Measurements from ENCODE around the gene MAP6.

The MAP6 gene

GRCh38 chr11:75667255-75667830 is 1.5 kb downstream of the MAP6 start:
- H3K4me3 ChIP-seq (ENCODE audit: insufficient read depth, low read depth, low read length) = peak overlapping the region; percentile 56
- H3K4me1 ChIP-seq (ENCODE audit: control insufficient read depth, insufficient read depth, low read length) = peaks cover 27% of the 10 kb centered on the region
- H3K36me3 ChIP-seq (ENCODE audit: control insufficient read depth, insufficient read depth, low read length) = no peaks in the 10 kb centered on the region
- no peak overlapping the region for H3K27ac ChIP-seq (ENCODE audit: insufficient read depth, low read depth, low read length, poor library complexity, severe bottlenecking)
- no peaks in the 10 kb centered on the region for H3K9me3 ChIP-seq (ENCODE audit: control insufficient read depth, low read length)
- 1% methylated on average over 63 of the region's 63 CpGs for WGBS, 2 experiments
- H3K27me3 ChIP-seq (ENCODE audit: control insufficient read depth, insufficient read depth, low read length, poor library complexity, severe bottlenecking) = peaks cover 73% of the 10 kb centered on the region

GRCh38 chr11:75665990-75666389 is 2.8 kb downstream of the MAP6 start:
- peaks cover 27% of the 10 kb centered on the region for H3K4me1 ChIP-seq (ENCODE audit: control insufficient read depth, insufficient read depth, low read length)
- no peak overlapping the region for H3K4me3 ChIP-seq (ENCODE audit: insufficient read depth, low read depth, low read length)
- H3K9me3 ChIP-seq (ENCODE audit: control insufficient read depth, low read length) = no peaks in the 10 kb centered on the region
- no peaks in the 10 kb centered on the region for H3K36me3 ChIP-seq (ENCODE audit: control insufficient read depth, insufficient read depth, low read length)
- 93 to 96% methylated on average over 3 of the region's 3 CpGs for WGBS, 2 experiments
- no peak overlapping the region for H3K27ac ChIP-seq (ENCODE audit: insufficient read depth, low read depth, low read length, poor library complexity, severe bottlenecking)
- peaks cover 61% of the 10 kb centered on the region for H3K27me3 ChIP-seq (ENCODE audit: control insufficient read depth, insufficient read depth, low read length, poor library complexity, severe bottlenecking)

- H3K27ac ChIP-seq (ENCODE audit: insufficient read depth, low read depth, low read length, poor library complexity, severe bottlenecking) = no peak overlapping the region
- peaks cover 27% of the 10 kb centered on the region for H3K4me1 ChIP-seq (ENCODE audit: control insufficient read depth, insufficient read depth, low read length)
- WGBS, 2 experiments = 95% methylated on average over 2 to 3 of the region's 3 CpGs
- H3K4me3 ChIP-seq (ENCODE audit: insufficient read depth, low read depth, low read length) = no peak overlapping the region
- no peaks in the 10 kb centered on the region for H3K36me3 ChIP-seq (ENCODE audit: control insufficient read depth, insufficient read depth, low read length)
- H3K9me3 ChIP-seq (ENCODE audit: control insufficient read depth, low read length) = no peaks in the 10 kb centered on the region
- H3K27me3 ChIP-seq (ENCODE audit: control insufficient read depth, insufficient read depth, low read length, poor library complexity, severe bottlenecking) = peaks cover 52% of the 10 kb centered on the region
Observed at GRCh38 chr11:75665126-75665525, 3.7 kb downstream of the MAP6 start.

- H3K27ac ChIP-seq (ENCODE audit: insufficient read depth, low read depth, low read length, poor library complexity, severe bottlenecking) = no peak overlapping the region
- peaks cover 27% of the 10 kb centered on the region for H3K4me1 ChIP-seq (ENCODE audit: control insufficient read depth, insufficient read depth, low read length)
- no peaks in the 10 kb centered on the region for H3K9me3 ChIP-seq (ENCODE audit: control insufficient read depth, low read length)
- H3K4me3 ChIP-seq (ENCODE audit: insufficient read depth, low read depth, low read length) = no peak overlapping the region
- H3K36me3 ChIP-seq (ENCODE audit: control insufficient read depth, insufficient read depth, low read length) = no peaks in the 10 kb centered on the region
- WGBS, 2 experiments = 57 to 81% methylated on average over 1 of the region's 1 CpG
- peaks cover 45% of the 10 kb centered on the region for H3K27me3 ChIP-seq (ENCODE audit: control insufficient read depth, insufficient read depth, low read length, poor library complexity, severe bottlenecking)
Observed at GRCh38 chr11:75664389-75664788, 4.4 kb downstream of the MAP6 start.

- H3K27ac ChIP-seq (ENCODE audit: insufficient read depth, low read depth, low read length, poor library complexity, severe bottlenecking) = no peak overlapping the region
- WGBS, 2 experiments = 0% methylated on average over 1 of the region's 1 CpG
- peaks cover 39% of the 10 kb centered on the region for H3K27me3 ChIP-seq (ENCODE audit: control insufficient read depth, insufficient read depth, low read length, poor library complexity, severe bottlenecking)
- H3K36me3 ChIP-seq (ENCODE audit: control insufficient read depth, insufficient read depth, low read length) = no peaks in the 10 kb centered on the region
- peaks cover 27% of the 10 kb centered on the region for H3K4me1 ChIP-seq (ENCODE audit: control insufficient read depth, insufficient read depth, low read length)
- no peaks in the 10 kb centered on the region for H3K9me3 ChIP-seq (ENCODE audit: control insufficient read depth, low read length)
- no peak overlapping the region for H3K4me3 ChIP-seq (ENCODE audit: insufficient read depth, low read depth, low read length)
Observed at GRCh38 chr11:75663808-75664207, 5.0 kb downstream of the MAP6 start.

- no peak overlapping the region for H3K4me3 ChIP-seq (ENCODE audit: insufficient read depth, low read depth, low read length)
- 100% methylated on average over 1 of the region's 1 CpG; no CpG with 5 or more reads in 1 of the 2 experiments for WGBS, 2 experiments
- peaks cover 28% of the 10 kb centered on the region for H3K4me1 ChIP-seq (ENCODE audit: control insufficient read depth, insufficient read depth, low read length)
- H3K27me3 ChIP-seq (ENCODE audit: control insufficient read depth, insufficient read depth, low read length, poor library complexity, severe bottlenecking) = no peaks in the 10 kb centered on the region
- H3K9me3 ChIP-seq (ENCODE audit: control insufficient read depth, low read length) = no peaks in the 10 kb centered on the region
- H3K36me3 ChIP-seq (ENCODE audit: control insufficient read depth, insufficient read depth, low read length) = no peaks in the 10 kb centered on the region
- H3K27ac ChIP-seq (ENCODE audit: insufficient read depth, low read depth, low read length, poor library complexity, severe bottlenecking) = no peak overlapping the region
Observed at GRCh38 chr11:75659836-75660235, 9.0 kb downstream of the MAP6 start.

GRCh38 chr11:75656044-75656727 is 12.7 kb downstream of the MAP6 start:
- no peaks in the 10 kb centered on the region for H3K27me3 ChIP-seq (ENCODE audit: control insufficient read depth, insufficient read depth, low read length, poor library complexity, severe bottlenecking)
- no peak overlapping the region for H3K27ac ChIP-seq (ENCODE audit: insufficient read depth, low read depth, low read length, poor library complexity, severe bottlenecking)
- H3K4me1 ChIP-seq (ENCODE audit: control insufficient read depth, insufficient read depth, low read length) = peaks cover 16% of the 10 kb centered on the region
- 85 to 87% methylated on average over 6 of the region's 6 CpGs for WGBS, 2 experiments
- no peaks in the 10 kb centered on the region for H3K36me3 ChIP-seq (ENCODE audit: control insufficient read depth, insufficient read depth, low read length)
- no peaks in the 10 kb centered on the region for H3K9me3 ChIP-seq (ENCODE audit: control insufficient read depth, low read length)
- H3K4me3 ChIP-seq (ENCODE audit: insufficient read depth, low read depth, low read length) = no peak overlapping the region

GRCh38 chr11:75655605-75656004 is 13.2 kb downstream of the MAP6 start:
- H3K36me3 ChIP-seq (ENCODE audit: control insufficient read depth, insufficient read depth, low read length) = no peaks in the 10 kb centered on the region
- no peak overlapping the region for H3K4me3 ChIP-seq (ENCODE audit: insufficient read depth, low read depth, low read length)
- no peaks in the 10 kb centered on the region for H3K27me3 ChIP-seq (ENCODE audit: control insufficient read depth, insufficient read depth, low read length, poor library complexity, severe bottlenecking)
- no peaks in the 10 kb centered on the region for H3K9me3 ChIP-seq (ENCODE audit: control insufficient read depth, low read length)
- H3K4me1 ChIP-seq (ENCODE audit: control insufficient read depth, insufficient read depth, low read length) = peaks cover 16% of the 10 kb centered on the region
- no peak overlapping the region for H3K27ac ChIP-seq (ENCODE audit: insufficient read depth, low read depth, low read length, poor library complexity, severe bottlenecking)

- no peak overlapping the region for H3K27ac ChIP-seq (ENCODE audit: insufficient read depth, low read depth, low read length, poor library complexity, severe bottlenecking)
- WGBS, 2 experiments = 94 to 95% methylated on average over 2 to 3 of the region's 3 CpGs
- H3K27me3 ChIP-seq (ENCODE audit: control insufficient read depth, insufficient read depth, low read length, poor library complexity, severe bottlenecking) = no peaks in the 10 kb centered on the region
- no peak overlapping the region for H3K4me3 ChIP-seq (ENCODE audit: insufficient read depth, low read depth, low read length)
- H3K36me3 ChIP-seq (ENCODE audit: control insufficient read depth, insufficient read depth, low read length) = no peaks in the 10 kb centered on the region
- no peaks in the 10 kb centered on the region for H3K9me3 ChIP-seq (ENCODE audit: control insufficient read depth, low read length)
- peaks cover 16% of the 10 kb centered on the region for H3K4me1 ChIP-seq (ENCODE audit: control insufficient read depth, insufficient read depth, low read length)
Observed at GRCh38 chr11:75654314-75654713, 14.5 kb downstream of the MAP6 start.

- H3K27ac ChIP-seq (ENCODE audit: insufficient read depth, low read depth, low read length, poor library complexity, severe bottlenecking) = no peak overlapping the region
- H3K36me3 ChIP-seq (ENCODE audit: control insufficient read depth, insufficient read depth, low read length) = no peaks in the 10 kb centered on the region
- H3K4me1 ChIP-seq (ENCODE audit: control insufficient read depth, insufficient read depth, low read length) = peaks cover 16% of the 10 kb centered on the region
- no peaks in the 10 kb centered on the region for H3K9me3 ChIP-seq (ENCODE audit: control insufficient read depth, low read length)
- H3K27me3 ChIP-seq (ENCODE audit: control insufficient read depth, insufficient read depth, low read length, poor library complexity, severe bottlenecking) = no peaks in the 10 kb centered on the region
- no peak overlapping the region for H3K4me3 ChIP-seq (ENCODE audit: insufficient read depth, low read depth, low read length)
- 100% methylated on average over 1 of the region's 1 CpG for WGBS, 2 experiments
Observed at GRCh38 chr11:75653532-75653931, 15.3 kb downstream of the MAP6 start.
